PFSK-1 (cell line): ENCODE measurements around the gene CEP290.

Source experiments
- FOXP2 ChIP-seq: optimal IDR thresholded peaks from 2 replicates; pipeline ENCODE3; 2011; ENCODE audit warnings: borderline replicate concordance, control low read depth, inconsistent platforms; ENCODE audit not compliant: insufficient read depth; ENCODE audit errors: extremely low read length, extremely low read depth
- POLR2AphosphoS5 ChIP-seq: IDR thresholded peaks from 2 replicates; pipeline ENCODE4 v1.6.1; 2012; ENCODE audit warnings: low read depth, mild to moderate bottlenecking, control low read depth, low read length, moderate library complexity
- REST ChIP-seq, 2 experiments: IDR thresholded peaks; 2 replicates each; pipeline versions ENCODE4 v1.6.1 to v1.8.0; 2011 to 2012; ENCODE audit warnings: low read depth in 2 of 2, low read length in 2 of 2, control low read depth in 1 of 2, inconsistent platforms in 1 of 2, mild to moderate bottlenecking in 1 of 2, moderate library complexity in 1 of 2; ENCODE audit not compliant: insufficient read depth in 1 of 2
- SIN3A ChIP-seq: IDR thresholded peaks from 2 replicates; pipeline ENCODE4 v1.6.1; 2012; ENCODE audit warnings: mild to moderate bottlenecking, low read length, moderate library complexity, borderline replicate concordance; ENCODE audit not compliant: insufficient read depth
- TAF1 ChIP-seq: IDR thresholded peaks from 2 replicates; pipeline ENCODE4 v1.6.1; 2012; ENCODE audit warnings: low read length, control low read depth, borderline replicate concordance; ENCODE audit not compliant: insufficient read depth

- TF ChIP-seq POLR2AphosphoS5 (no peak), TAF1 (no peak), REST (IDR thresholded peaks at IDR 0.05; ENCODE audit: insufficient read depth in 1 of 2, low read depth in 2 of 2, low read length in 2 of 2) (no peak), FOXP2 (no peak), SIN3A (no peak)
Measured at GRCh38 chr12:88092771-88093170, 49.1 kb downstream of the CEP290 start.
